Neural progenitor cell (in vitro differentiated cells): ENCODE results near the gene LGR6.

Experiments used
- CTCF ChIP-seq: fragments of 200-600 bp; sonication (generic); IDR thresholded peaks from 2 replicates; pipeline ENCODE4 v1.5.1; 2017; ENCODE audit warnings: antibody characterized with exemption, mild to moderate bottlenecking
- EZH2 ChIP-seq: fragments of 200-600 bp; sonication (generic); IDR thresholded peaks from 2 replicates; pipeline ENCODE4 v1.6.1; 2017; ENCODE audit warnings: antibody characterized with exemption, mild to moderate bottlenecking, moderate library complexity

- TF ChIP-seq CTCF, result no peak
- TF ChIP-seq EZH2, result no peak
Observed at GRCh38 chr1:202251424-202252256, 58.0 kb downstream of the LGR6 start.
